Islet of Langerhans (tissue), 1 donor: Measurements from ENCODE around the gene APOL4.
"Not testable (repeated sequence)": the region's sequence is repeated elsewhere in the genome, so short reads cannot be mapped to it uniquely, and the experiment has no call there.

Source experiments
- FAIRE-seq: peaks from one replicate; lab custom pipeline; 2011; peaks lifted over from hg19 to GRCh38; lab: Jason Lieb, UNC

Gene APOL4

GRCh38 chr22:36206255-36206654, 4.6 kb upstream of the APOL4 start:
- FAIRE-seq = no peak

GRCh38 chr22:36205573-36205972, 4.0 kb upstream of the APOL4 start:
- FAIRE-seq = not testable (repeated sequence)

- FAIRE-seq = no peak
Observed at GRCh38 chr22:36204632-36205015, 3.0 kb upstream of the APOL4 start.

DNA sequence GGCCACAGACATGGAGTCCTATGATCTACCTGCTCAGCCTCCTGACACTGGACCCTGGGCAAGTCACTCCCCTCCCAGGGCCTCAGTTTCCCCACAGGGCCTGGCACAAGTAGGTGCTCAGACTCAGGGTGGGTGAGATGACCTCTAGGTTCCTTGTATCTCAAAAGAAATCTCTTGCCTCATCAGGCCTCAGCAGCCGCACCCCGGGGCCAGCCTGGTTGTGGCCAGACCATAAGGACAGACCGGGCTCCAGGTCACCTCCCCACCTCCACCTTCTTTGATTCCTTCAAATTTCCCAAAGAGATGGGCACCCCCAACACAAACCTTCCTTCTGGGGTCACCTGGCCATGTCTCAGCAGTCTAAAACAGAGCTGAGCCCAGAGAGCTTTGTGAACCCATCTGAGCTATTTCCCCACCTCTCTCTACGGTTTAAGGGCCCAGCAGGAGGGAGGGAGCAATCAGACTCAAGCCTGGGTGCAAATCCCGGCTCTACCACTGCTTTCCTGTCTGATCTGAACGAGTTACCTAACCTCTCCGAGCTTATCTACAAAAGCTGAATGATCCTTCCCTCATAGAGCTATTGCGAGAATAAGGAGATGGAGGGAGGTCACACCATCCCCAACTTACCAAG, 2.5 kb upstream of the APOL4 start:
- FAIRE-seq = no peak

GRCh38 chr22:36203441-36203840, 1.8 kb upstream of the APOL4 start:
- not testable (repeated sequence) for FAIRE-seq

DNA sequence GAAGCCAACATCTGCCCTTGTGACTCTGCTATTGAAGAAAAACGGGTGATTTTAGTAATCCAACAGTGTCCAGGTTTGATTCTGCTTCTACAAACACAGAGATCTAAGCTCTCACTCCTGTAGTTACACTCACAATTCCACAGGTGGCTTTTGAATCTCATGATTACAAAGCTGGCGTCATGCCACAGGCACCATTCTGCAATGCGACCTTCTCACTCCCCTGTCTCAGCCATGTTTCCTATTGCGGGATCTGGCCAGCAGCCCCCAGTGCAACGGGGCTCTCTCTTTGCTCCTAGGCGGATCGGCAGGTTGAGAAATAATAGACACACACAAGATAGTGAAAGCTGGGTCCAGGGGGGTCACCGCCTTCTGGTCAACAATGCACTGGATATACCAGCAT, 1.3 kb upstream of the APOL4 start:
- not testable (repeated sequence) for FAIRE-seq

DNA sequence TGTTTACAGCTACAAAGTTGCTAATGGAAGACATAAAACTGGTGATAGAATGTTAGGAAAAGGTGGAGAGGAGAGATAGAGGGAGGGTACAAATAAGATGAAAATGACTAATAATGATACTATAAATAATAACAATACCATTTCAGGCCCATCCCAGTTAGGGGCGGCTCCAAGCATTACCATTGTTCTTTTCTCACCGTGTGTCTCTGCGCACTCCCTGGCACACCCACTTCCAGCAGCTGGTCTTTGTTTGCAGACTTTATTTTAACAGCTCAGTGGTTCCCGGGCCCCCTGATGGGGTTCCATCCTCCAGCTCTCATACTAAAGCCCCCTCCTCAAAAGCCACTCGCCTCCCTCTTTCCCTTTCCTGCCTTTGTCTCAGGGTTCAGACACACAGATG, 584 bp downstream of the APOL4 start:
- not testable (repeated sequence) for FAIRE-seq

DNA sequence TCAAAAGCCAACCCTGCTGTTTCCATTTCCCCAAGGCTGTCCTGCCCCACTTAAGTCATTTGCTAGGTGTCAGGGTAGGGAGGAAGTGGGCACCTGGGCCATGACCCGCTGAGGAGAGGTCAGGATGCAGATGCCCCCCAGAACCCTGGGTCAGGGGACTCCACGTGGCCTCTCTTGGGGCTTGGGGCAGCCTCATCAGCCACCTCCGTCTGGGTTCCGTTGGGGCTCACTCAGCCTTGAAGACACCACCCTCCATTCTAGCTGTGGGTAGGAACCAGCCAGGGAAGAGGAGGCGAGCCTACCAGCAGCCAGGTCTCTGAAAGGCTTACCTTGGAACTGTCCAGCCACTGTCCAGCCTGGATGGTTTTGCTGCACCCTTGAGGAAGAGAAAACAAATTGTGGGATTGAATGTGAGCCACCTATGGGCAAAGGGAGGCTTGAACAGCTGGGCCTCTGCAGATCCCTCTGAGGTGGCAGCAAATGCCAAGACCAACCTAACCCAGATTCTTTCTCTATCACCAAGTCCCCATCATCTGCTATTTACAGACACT, 2.5 kb downstream of the APOL4 start:
- no peak for FAIRE-seq

DNA sequence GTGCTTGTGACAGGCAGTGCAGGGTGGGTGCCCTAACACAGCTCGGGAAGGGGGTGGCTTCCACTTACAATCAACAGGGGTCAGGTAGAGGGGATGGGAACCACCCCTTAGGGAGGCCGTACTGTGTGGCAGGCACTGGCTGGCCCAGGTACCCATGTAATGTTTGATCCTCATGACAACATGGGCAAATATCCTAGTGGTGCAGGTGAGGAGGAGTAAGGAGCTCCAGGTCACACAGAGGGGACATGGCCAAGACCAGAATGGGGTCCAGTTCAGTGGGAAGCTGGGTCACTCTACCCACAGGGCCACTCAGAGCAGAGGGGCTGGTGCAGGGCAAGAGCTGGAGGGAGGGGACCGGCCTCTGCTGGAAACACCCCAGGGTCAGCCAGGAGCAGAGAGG, 3.1 kb downstream of the APOL4 start:
- no peak for FAIRE-seq

- no peak for FAIRE-seq
Observed at GRCh38 chr22:36197514-36198146, 4.0 kb downstream of the APOL4 start.

- no peak for FAIRE-seq
Observed at GRCh38 chr22:36197065-36197440, 4.6 kb downstream of the APOL4 start.

DNA sequence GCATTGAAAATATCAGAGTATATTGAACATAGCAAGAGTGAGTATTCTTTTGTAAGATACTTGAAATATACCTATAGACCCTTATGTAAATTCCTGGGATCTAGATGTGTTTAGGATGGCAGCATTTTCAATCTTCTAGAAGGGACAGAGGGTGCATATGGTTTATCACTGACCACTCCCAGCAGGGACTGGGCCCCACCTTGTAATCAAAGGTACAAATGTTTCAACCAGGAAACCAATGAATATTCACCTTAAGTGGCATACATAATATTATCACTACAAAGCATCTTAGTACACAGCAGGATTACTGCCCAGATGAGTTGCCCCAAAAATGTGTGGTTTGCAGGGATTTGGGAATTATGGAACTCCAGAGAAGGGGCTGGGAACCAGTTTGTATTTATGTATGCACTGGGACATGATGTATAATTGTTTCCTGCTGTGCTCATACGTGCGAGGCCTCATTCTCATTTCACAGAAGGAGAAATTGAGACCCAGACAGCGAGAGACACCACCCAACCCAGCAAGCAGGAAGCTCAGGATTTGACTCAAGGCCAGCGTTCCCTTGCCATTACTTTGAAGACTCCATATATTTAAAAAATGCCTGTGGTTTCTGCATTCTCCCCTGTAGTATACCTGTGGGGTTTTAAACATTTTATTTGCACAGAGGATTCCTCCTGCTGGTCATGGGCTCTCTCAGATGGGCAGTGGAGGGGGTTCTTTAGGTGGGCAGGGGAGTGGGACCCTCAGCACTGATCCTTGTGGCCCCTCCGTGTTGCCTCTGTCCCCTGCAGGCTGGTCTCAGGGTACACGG, 5.2 kb downstream of the APOL4 start:
- no peak for FAIRE-seq

GRCh38 chr22:36194971-36195370, 6.6 kb downstream of the APOL4 start:
- peak; percentile 99 for FAIRE-seq

DNA sequence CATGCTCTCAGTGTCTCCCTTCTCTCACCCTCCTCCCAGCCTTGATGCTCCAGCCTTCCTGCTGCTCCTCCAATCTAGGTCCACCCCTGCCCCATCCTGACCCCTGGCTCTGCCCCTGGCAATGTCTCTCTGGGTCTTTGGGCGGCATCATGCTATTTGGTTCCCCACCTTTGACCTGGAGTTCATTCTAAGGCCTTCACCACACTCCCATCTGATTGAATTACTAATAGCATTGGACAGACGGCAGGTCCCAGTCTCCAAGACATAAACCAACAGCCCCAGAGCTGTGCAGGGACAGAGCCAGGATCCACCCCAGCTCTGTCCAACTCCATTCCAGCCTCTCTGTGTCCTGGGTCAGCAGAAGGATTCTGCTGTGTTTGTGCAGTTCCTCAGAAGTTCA, 7.2 kb downstream of the APOL4 start:
- FAIRE-seq = no peak

- FAIRE-seq = no peak
Observed at GRCh38 chr22:36193577-36193976, 8.0 kb downstream of the APOL4 start.

DNA sequence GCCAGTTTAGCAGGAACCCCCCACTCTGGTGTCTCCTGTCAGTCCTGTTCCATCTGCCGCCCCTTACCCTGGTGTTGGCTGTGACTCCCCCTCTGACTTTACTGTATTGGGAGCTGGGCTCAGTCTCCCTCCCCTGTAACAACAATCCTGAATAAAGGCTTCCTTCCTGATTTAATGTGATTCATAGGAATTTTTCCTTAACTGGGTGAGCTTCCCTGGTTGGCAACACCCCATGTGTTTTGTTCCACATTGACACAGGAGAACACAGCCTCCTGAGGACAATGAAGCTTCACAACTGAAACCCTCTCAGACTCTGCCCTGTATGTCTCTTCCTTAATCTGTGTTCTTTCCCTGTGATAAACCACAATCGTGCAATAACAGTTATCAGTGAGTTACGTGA, 8.4 kb downstream of the APOL4 start:
- no peak for FAIRE-seq

DNA sequence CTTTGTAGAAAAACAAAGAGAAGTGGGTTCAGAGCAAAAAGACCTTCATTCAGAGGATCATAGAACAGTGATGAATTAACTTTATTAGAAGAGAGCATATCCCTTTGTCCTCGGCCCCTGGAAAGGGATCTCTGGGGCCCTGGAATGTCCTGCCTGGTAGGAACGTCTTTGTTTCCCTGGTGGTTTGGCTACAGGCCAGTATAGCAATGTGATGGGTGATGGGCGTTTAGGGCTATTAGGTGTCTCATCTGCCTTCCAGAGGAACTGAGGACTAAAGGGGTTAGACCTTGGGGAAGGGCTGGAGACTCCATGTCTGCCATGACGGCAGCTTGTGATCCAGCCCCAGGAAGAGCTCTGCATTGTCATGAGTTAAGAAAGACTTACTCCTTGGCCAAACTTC, 9.1 kb downstream of the APOL4 start:
- FAIRE-seq = no peak

DNA sequence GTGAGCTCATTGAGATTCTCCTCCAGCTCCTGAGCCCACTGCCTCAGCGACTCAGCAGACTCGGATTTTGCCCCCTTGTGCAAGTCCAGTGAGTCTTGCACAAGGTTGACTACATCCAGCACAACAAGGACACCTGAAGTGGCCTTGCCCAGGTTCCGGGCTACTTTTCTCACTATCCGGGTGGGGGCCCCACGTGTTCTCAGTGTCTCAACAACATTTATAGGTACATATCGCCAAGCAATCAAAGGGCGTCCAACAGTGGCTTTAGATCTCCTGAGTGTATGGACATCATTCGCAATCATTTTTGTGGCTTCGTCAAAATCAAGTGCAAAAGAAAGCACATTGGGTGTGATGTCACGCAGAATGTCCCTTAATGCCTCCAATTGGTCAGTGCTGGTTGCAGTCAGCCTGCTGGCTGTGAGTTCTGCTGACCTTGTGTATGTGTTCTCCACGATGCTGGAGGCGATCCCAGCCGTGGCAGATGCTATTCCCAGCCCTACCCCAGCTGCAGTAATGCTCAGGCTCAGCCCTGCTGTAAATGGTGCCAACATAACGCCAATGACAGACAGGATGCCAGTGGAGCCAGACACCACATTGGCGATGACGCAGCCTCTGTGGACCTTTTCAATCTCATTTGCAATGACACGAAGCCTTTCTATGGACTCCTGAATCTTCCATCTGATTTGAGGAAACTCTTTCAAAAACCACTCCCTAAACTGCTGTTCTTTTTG, 10.3 kb downstream of the APOL4 start:
- FAIRE-seq = peak; percentile 33

- FAIRE-seq = not testable (repeated sequence)
Observed at GRCh38 chr22:36187862-36188261, 13.7 kb downstream of the APOL4 start.

DNA sequence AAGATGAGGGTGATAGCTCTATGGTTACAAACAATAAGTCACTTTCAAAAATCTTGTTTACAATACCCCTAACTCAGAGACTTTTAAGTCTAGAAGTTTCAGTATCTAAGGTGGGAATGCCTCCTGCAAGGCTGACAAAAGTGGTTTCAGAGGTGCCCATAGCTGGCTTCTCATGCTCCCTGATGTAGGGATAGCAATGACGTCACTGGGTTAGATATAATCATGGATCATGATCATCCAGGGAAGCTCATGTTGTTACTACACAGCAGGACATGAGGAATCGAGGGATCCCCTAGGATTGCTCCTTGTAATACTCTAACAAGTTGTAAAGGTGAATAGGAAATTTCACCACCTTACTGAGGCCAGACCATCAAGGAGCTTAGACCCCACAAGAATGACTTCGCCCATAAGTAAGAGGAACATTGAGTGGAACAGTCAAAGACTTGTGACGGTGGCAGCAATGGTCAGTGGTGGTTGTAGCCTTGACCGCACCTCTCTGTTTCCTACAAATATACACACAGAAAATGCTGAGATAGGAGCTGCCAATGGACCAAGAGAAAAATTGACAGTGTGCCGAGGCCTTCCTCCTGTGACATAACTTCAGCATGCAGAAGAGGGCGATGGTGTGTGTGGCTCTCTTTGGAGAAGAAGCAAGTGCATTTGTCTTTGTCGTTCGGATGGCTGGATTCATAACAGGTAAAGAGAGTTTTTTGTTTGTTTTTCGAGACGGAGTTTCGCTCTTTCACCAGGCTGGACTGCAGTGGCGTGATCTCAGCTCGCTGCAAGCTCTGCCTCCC, 15.6 kb downstream of the APOL4 start:
- no peak for FAIRE-seq

DNA sequence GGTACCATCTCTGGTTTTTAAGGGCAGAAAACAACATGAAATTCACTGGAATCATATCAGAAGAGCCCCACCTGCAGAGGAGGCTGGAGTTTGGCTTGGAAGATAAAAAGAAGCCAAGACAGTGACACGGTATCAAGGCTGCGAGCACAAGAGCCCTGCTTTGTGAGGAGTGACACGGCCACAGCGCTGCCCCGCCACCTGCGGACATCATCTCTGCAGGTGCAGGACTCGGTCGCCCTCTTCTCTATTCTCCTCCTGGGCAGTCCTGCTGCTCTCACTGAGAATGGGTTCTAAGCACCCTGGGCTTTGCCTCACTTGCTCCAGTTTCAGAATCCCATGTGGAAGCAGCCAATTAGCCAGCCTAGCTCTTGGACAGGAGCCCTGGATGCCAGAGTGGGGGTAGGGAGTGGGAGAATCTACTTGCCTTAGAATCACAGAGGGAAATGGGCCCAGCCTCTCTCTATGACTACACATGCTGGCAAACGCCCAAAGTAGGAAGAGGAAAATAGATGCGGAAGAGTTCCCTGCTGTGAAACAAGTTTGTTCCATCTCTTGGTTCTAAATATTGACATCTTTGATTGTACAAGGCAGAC, 17.1 kb downstream of the APOL4 start:
- FAIRE-seq = no peak
